Activated CD4-positive, alpha-beta T cell treated with anti-CD3 and anti-CD28 coated beads, Interleukin-2, amount 50 U/mL, for 16 hours (primary cell): ENCODE data around the gene SLC7A10.
"Not testable (repeated sequence)": the region's sequence is repeated elsewhere in the genome, so short reads cannot be mapped to it uniquely, and the experiment has no call there.

Source experiments
- DNase-seq: peaks from one replicate; pipeline ENCODE4 v3.0.0-alpha.2; 2020

SLC7A10 gene

DNA sequence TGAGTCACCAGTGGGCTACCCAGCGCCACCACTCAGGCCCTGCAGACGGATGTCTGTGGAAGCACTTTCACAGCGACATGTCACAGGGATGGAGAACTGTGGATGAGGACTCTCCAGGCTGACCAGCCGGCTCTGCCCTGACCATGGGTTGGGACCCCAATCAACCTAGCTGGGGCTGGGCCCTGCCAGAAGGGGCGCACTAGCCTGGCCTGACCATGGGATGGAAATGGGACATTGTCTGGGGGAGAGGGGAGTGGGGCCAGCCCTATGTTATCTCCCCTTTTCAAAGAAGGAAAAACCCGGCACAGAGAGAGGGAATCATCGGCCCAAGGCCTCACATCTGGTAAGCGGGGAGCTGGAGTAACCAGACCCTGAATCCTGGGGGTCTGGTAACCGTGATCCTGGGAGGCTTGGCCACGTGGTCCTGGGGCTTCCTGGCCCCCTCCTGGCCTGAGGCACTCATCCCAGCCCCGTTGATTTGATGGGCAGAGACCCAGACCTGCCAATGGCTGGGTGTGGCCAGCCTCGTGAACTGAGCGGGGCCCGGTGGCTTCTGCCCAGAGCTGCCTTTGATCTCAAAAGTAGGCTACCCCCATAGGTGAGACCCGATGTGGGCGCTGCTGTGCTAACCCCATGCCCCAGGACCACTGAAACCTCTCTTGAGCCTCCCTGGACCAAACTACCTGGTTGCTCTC, 11.2 kb upstream of the SLC7A10 start:
- DNase-seq, result no peak

DNA sequence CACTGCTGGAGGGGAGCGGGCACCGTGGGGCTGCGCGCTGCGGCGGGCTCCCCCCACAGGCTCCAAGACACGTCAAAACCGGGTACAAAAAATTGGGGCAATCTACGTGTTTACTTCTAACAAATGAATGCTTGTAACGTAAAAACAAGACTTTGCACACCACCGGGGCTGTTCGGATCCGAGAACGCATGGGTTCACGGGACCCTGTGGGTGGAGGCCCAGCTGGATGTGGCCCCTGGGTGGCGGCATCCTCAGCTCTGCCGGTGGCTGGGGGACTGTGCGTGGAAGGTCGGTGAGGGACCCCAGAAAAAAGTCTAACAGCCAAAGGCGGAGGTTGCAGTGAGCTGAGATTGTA, 10.3 kb upstream of the SLC7A10 start:
- peak; percentile 18 for DNase-seq

DNA sequence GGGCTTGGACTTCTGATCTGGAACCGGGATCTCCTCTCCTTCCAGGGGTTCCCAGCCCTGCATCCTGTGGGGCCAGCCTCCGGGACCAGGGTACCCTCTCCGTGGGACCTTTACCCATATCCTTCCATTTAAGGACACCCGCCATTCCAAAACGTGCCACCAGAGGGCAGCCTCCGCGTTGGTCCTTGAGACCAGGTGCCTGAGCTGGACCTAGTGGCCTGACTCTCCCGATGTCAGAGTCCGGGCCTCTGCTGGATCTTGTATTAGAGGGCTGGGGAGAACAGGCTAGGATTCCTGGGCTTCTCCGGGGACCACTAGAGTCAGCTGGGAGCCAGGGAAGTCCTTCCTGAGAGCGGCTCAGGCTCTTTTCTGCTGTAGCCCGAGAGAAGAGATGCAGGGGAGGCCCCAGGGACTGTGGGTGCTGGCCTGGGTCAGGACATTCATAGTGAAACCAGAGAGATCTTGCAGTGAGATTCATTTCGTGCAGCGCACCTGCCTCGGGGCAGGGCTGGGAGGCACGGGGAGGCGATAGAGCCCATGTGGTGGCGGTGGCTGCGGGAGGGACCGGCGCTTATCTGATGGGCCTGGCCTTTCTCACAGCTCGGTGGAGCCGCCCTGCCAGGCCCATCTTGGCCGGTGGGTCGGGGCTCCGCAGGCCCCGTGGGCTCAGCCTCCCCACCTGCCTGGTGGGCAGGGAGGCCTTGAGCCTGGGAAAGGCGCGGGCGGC, 9.8 kb upstream of the SLC7A10 start:
- DNase-seq, result peak; percentile 86

DNA sequence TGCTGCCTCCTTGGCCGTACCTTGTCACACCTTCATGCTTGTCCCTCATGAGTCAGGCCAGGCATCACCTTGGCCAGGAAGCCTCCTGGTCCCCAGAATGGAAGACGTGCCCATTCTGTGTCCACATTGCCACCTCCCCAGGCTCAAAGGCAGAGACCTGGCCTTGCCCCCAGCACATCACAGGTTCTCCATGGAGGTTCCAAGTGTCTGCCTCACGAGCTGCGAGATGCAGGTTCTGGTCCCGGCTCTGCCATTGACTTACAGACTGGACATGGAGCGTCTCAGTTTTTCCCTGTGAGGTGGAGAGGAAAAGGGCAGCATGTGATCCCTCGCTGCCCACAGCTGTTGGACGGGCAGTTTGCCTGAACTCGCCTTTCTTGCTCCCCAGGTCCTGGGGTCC, 9.1 kb upstream of the SLC7A10 start:
- no peak for DNase-seq

DNA sequence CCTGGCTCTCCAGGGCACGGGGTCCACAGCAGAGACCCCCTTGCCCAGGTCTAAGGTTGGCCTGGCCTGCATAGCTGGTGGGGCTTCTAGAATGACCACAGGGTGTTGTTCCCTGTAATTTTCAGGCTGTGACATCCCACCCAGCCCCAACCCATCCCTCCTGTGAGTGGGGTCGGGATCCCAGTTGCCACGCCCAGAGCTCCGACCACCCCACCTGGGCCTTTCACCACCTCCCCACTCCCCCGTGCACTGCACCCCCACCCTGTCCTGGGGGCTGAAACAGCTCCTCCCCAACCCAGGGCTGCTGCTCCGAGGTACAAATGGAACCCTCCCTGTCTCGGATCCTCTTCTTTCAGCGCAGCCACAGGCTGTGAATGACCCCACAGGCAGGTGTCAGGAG, 8.4 kb upstream of the SLC7A10 start:
- no peak for DNase-seq

DNA sequence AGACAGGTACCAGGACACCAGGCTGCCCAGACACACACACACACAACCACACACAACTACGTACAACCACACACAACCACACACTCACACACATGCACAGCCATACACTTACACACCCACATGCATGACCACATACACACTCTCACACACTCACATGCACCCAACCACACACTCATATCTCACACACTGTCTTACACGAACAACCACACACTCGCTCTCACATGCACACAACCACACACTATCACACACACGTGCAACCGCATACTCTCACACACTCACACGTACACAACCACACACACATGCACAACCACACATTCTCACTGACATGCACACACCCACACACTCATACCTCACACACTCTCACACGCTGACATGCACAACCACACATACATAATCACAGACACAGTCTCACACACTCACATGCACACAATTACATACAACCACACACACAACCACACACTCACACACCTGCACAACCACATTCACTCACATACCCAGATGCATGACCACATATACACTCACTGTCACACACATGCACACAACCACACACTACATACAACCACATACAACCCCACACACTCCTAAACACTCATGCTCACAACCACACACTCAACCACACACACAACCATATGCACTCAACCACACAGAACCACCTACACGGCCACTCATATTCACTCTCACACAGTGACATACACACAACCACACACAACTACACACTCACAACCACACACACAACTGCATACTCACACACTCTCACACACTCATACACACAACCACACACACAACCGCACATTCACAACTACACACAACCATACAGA, 7.6 kb upstream of the SLC7A10 start:
- DNase-seq, result no peak

DNA sequence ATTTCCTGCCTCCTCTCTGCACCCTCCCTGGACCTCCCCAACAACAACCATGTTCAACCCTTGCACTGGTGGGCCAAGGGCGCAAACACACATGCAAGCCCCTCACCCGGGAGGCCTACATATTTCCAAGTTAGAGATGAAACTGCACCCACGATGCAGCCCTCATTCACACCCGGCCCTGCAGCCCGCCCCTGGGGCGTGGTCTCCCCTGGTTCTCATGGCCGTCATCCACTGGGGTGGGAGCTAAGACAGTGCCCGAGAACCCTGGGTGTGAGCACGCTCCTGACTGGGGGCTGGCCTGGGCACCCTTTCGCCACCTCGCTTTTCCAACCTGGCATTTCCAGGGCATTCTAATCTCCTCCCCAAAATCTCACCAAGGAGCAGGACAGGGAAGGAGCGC, 7.0 kb upstream of the SLC7A10 start:
- no peak for DNase-seq

DNA sequence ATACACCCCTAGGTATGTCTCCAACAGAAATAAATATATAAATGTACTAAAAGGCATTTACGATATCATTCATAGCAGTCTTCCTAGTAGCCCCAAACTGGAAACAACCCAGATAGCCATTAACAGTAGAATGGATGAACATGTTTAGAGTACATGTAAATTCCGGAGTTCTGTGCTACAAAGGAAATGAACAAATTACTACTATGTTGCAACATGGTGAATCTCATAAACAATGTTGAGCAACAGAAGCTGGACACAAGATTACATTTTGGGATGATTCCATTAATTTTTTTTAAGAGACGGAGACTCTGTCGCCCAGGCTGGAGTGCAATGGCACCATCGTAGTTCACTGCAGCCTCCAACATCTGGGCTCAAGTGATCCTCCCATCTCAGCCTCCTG, 5.9 kb upstream of the SLC7A10 start:
- no peak for DNase-seq

DNA sequence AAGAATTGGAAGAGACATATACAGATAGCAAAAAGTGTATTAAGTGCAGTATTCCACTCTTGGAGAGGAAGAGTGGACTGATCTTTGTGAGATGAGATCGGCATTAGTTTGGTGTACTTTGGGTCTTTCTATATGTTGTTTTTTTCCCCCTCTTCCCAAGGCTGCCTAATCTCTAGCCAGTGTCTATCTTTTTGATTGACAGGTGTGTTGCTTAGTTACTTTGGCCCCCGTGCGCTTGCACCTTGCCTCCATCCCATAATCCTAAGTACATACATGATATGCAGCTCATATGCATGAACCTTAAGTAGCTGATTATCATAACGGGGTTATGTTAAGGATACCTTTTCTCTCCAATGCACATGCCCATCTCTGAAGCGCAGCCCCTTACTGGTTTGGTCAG, 4.3 kb upstream of the SLC7A10 start:
- DNase-seq, result no peak

DNA sequence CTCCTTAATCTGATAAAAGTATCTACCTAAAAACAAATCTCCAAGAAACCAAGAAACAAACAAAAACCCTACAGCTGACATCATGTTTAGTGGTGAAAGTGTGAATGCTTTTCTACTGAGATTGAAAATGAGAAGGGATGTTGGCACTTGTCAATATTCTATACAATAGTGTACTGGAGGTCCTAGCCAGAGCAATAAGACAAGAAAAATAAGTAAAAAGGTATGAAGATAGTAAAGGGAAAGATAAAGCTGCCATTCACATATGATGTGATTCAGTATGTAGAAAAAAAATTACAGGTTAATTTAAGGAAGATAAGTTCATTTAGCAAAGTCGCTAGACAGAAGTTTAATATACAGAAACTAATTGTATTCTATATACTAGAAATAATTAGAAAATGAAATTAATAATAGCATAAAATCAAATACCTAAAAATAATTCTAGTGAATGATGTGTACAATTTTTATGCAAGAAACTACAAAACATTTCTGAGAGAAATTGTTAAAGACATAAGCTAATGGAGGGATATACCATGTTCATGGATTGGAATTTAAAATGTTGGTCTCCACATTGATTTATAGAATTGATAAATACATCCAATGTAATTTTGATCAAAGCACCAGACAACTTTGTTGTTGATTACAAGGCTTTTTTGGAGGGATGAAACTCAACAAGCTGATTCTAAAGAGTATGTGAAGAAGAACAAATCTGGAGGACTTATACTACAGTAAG, 2.4 kb upstream of the SLC7A10 start:
- DNase-seq, result no peak

DNA sequence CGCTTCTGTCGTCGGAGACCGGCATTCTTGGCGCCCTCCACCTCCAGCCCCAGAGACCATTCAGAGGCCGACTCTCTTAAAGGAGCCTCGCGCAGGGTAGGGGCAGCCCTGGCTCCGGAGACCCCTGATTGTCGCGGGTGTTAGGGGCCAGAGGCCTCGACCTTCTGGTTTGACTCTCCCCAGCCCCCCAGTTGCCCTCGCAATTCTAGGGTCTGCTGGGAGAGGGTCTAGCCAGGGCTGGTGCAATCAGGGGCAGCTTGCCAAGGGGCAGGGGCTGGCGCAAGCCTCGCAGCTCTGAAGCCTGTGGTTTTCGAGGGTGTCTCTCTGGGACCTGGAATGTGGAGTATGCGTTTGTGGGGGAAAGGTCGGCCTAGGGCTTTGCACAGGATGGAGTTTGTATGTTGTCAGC, 1.6 kb upstream of the SLC7A10 start:
- DNase-seq, result no peak

DNA sequence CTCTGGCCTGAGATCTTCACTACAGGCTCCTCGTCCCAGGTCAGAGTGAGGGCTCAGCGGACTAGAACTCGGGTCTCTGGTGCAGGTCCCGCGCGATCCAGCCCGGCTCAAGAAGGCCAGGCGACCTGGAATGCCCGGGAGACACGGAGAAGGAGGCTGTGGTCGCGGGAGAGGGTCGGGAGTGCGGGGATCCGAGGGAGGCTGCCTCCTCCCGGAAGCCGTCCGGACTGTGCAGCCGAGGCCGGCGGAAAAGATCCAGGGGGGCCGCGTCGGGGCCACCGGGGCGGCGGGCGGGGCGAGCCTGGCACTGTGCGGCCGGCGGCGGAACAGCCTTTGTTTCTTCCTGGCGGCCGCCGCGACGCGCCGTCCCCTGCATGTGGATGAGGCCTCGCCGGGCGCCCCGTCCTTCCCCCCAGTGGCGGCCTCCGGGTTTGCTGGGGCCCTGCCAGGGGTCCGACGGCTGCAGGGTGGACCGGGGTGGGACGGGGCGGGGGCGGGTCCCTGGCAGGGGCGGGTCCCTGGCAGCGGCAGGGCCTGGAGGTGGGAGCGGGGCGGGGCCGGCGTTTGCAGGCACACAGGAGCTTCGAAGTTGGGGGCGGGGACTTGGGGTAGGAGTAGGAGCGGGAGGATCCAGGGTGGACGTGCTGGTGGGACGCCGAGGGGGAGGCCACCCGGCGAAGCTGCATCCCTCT, 1.0 kb upstream of the SLC7A10 start:
- no peak for DNase-seq

DNA sequence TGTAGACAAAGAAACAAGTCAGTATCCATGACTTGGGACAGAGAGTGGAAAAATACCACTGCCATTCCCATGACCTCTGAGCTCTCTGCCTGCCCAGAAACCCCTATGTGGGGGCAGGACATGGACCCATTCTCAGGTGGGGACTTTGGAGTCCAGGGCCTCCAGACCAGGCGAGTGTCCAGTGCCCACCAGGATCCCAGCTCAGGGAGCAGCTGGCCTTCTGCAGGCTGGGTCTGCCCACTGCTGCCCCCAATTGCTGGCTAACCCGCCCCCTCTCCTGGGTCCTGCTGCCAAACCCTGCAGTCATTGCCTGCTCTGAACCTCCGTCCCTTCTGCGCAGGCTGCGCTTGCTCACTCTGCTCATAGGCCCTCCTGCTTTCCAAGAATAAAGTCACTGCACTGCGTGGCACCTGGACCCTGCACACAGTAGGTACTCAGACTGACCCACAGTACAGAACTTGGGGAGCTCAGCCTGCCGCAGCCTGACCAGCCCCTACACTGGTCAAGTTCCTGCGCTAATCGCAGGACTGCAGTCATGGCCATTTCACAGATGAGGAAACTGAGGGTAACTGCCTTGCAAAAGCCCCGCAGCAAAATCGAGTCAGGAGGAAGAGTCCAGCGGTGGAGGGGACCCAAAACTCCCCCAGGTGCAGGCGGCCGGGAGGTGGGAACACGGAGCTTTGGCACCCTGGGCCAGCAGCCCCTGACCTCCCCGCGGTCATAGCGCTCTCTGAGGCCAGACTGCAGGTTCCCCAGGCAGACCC, 774 bp downstream of the SLC7A10 start:
- no peak for DNase-seq

DNA sequence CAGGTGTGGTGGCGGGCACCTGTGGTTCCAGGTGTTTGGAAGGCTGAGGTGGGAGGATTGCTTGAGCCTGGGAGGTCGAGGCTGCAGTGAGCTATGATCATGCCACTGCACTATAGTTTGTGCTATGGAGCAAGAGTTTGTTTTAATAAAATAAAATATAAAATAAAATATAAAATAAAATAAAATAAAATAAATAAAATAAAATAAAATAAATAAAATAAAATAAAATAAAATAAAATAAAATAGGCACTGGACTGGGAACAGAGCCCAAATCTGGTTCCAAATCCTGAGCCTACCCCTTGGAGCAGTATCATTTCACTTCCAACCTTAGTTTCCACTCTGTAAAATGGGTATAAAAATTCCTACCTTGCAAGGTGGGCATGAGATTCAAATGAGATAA, 3.4 kb downstream of the SLC7A10 start:
- DNase-seq, result not testable (repeated sequence)

DNA sequence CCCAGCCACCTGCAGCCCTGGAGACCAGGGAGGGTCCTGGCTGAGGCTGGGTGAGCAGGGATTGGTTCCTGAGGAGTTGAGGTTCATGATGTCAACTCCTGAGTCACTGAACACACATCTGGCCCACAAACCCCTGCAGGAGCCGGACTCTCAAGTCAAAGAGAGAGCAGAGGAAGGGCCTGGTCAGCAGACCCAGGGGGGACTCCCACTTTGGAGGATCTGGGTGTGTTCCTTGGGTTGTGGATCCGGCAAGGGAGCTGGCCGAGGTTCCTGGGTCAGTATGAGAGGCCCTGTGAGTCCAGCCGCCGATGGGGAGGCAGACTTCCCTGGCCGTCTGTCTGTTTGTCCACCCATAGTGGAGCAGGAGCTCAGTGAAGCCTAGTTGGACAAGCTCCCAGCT, 4.0 kb downstream of the SLC7A10 start:
- no peak for DNase-seq

DNA sequence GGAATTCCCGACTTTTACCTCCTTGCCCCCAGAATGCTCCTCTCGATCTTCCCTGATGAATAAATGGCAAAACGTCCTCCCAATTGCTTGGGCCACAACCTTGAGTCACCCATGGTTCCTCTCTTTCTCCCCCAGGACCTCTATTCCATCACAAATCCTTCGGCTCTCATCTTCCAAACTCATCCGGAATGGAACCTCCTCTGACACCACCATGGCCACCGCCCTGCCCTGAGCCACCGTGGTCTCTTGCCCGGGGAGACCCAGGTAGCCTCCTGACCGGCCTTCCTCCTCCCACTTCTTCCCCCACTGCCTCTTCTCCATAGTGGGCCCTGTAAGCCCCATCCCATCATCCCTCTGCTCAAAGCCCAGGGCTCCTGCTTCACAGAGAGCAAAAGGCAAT, 4.9 kb downstream of the SLC7A10 start:
- no peak for DNase-seq

DNA sequence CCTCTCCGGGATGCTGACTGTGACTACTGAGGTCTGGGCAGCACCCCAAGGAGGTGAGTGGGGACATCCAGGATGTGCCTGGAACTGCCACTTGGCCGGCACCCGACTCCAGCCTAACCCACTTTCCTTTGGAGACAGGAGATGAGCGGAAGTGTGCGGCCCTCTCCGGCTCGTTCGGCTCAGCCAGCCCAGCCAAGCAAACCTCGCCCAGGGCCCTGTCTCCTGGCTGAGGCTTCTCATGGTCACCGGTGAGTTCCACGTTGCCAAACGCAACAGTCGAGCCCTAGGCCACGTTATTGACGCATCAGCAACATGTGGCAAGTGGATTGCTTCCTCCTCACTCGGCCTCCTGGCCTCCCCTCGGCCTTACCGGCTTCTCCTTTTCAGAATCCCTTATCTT, 5.5 kb downstream of the SLC7A10 start:
- no peak for DNase-seq

DNA sequence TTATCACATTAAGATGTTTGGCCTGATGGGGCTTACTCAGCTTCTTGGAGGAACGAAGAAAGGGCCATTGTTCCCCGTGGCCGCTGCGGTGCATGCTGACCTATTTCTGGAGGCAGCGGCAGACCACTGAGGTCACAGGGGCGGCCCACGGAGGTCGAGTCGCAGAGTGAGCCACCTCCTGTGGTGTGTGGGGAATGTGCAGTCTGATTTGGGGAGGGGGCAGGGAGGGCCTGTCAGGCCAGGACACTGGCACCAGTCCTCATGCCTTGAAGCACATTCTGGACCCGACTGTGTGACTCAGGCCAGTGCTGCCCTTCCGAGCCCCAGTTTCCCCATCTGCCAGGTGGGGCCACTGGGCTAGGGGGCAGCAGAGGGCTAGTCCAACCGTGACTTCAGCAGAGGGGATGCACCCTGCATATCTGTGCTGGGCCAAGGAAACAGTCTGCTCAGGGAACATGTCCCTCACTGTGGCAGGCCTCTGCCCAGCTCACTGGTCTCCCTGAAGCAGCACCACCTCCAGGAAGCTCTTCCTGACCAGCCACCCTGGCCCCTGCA, 6.3 kb downstream of the SLC7A10 start:
- DNase-seq, result no peak

DNA sequence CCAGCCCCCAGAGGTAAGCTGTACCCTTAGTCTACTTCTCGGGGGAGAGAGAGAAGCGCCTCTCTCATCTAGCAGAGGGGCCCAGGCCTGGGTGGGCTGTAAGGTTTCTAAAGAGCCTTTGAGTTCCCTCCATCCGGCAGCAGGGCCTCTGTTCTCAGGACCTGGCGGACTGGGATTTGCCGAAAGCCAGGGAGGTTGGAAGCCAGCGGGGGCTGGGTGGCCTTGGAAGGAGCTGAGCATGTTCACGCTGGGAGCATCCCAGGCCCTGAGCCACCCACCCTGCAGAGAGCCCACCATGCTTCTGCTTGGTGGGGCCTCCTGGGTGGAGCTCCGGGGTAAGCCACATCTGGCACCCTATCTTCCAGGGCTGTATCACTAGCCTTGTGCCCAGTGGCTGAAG, 7.8 kb downstream of the SLC7A10 start:
- no peak for DNase-seq

DNA sequence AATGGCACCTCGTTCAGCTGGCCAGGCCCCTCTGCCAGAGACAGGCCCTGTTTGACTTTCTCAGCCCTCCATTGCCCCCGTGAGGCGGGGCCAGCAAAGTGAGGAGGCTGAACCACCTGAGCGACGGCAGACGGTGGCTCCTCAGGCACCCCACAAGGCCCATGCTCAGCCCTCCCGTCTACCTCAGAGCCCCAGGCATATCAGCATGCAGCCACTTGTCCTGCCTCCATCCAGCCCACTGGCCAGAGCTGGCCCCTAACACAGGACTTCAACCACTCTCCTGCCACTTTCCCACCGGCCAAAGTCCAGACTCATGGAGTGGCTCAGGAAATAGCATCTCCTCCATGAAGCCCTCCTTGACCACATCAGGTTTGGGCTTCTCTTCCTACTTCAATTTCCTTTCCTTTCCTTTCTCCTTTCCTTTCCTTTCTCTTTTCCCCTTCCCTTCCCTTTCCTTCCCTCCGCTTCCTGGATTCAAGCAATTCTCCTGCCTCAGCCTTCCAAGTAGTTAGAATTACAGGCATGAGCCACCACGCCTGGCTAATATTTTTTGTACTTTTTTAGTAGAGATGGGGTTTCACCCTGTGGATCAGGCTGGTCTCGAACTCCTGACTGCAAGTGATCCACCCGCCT, 9.3 kb downstream of the SLC7A10 start:
- no peak for DNase-seq
